Measurements from ENCODE around the gene ABCA2. TPM values are rescaled to one million over a fixed set of nuclear protein-coding genes. Genes with fewer than 3 reads are reported as not detected.

The ABCA2 gene, protein sequence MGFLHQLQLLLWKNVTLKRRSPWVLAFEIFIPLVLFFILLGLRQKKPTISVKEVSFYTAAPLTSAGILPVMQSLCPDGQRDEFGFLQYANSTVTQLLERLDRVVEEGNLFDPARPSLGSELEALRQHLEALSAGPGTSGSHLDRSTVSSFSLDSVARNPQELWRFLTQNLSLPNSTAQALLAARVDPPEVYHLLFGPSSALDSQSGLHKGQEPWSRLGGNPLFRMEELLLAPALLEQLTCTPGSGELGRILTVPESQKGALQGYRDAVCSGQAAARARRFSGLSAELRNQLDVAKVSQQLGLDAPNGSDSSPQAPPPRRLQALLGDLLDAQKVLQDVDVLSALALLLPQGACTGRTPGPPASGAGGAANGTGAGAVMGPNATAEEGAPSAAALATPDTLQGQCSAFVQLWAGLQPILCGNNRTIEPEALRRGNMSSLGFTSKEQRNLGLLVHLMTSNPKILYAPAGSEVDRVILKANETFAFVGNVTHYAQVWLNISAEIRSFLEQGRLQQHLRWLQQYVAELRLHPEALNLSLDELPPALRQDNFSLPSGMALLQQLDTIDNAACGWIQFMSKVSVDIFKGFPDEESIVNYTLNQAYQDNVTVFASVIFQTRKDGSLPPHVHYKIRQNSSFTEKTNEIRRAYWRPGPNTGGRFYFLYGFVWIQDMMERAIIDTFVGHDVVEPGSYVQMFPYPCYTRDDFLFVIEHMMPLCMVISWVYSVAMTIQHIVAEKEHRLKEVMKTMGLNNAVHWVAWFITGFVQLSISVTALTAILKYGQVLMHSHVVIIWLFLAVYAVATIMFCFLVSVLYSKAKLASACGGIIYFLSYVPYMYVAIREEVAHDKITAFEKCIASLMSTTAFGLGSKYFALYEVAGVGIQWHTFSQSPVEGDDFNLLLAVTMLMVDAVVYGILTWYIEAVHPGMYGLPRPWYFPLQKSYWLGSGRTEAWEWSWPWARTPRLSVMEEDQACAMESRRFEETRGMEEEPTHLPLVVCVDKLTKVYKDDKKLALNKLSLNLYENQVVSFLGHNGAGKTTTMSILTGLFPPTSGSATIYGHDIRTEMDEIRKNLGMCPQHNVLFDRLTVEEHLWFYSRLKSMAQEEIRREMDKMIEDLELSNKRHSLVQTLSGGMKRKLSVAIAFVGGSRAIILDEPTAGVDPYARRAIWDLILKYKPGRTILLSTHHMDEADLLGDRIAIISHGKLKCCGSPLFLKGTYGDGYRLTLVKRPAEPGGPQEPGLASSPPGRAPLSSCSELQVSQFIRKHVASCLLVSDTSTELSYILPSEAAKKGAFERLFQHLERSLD (N-terminal part only)
- total RNA-seq (10 to 100 TPM; 46.8 to 52.0 TPM), polyA plus RNA-seq (ENCODE audit: insufficient read length in 2 of 2) (100 to 1,000 TPM; 139 to 151 TPM)
- long read RNA-seq, donor 1, transcript ABCA2-211 (4 exons, 886 nt), result major isoform, 5 of 22 reads
- long read RNA-seq, donor 1, partial matches to known transcripts, result 16 of 22 reads
- long read RNA-seq, donor 1, other reads (novel, unspliced or antisense), result 0 of 22 reads
- long read RNA-seq, donor 2, partial matches to known transcripts, result 5 of 5 reads
- long read RNA-seq, donor 2, other reads (novel, unspliced or antisense), result 0 of 5 reads
- long read RNA-seq, donor 3, partial matches to known transcripts, result 0 of 10 reads
- long read RNA-seq, donor 3, other reads (novel, unspliced or antisense), result 6 of 10 reads
- long read RNA-seq, donor 4, result 0 reads

DNA sequence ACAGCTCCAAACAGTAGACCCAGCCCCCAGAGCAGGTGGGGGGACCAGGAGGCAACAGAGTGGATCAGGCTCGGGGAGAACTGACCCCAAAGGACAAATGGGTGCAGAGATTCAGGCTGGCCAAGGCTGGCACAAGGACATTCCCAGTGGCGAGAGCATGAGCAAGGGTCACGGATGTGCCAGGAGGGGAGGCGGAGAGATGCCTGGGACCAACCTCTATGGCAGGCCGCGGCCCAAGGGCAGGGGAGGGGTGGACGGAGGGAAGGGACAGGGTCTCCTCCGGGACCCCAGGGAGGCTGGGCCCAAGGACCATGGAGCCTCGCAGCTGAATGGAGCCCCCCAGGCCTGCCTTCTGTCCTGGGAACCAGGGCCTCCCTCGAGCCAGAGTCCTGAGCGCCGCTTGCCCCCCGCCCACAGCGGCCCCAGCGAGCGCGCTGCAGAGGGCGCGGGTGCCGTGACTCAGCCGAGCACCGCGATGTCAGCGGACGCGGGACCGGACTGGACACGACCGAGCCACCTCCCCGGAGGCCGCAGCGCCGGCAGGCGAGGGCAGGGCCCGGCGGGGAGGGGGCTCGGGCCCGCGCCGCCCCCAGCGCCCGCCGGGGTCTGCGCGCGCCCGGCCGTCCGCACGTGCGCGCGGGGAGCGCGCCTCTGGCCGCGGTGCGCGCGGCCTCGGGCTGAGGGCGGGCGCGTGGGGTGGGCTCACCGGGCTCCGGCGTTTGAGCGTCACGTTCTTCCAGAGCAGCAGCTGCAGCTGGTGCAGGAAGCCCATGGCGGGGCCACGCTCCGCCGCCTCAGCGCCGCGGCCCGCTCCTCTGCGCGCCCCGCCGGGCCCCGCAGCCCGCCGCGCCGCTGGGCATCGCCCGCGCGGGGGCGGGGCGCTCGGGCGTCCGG, at the start of gene ABCA2:
Gene ABCA2 (minus strand): TSS at position 869 of the 894 bp plus-strand sequence. CDS start 97 bp downstream, at position 772.
- Histone ChIP-seq H3K27me3 (ENCODE audit: control insufficient read depth, insufficient read depth, low read length) (no peaks in the 10 kb centered on the region), H3K27ac (ENCODE audit: low read depth, low read length) (peak within 1 kb of the TSS; percentile 94), H3K36me3 (ENCODE audit: control insufficient read depth, insufficient read depth, low read length) (peaks cover 39% of the 10 kb centered on the region), H3K4me3 (ENCODE audit: low read depth, low read length) (peak within 1 kb of the TSS; percentile 65), H3K4me1 (ENCODE audit: control insufficient read depth, insufficient read depth, low read length) (peaks cover 63% of the 10 kb centered on the region), H3K9me3 (ENCODE audit: control insufficient read depth, insufficient read depth, low read length) (no peaks in the 10 kb centered on the region)
- 2% methylated on average over 95 of the region's 95 CpGs for WGBS (ENCODE audit: insufficient coverage)
- DNase-seq (ENCODE audit: low read depth in 4 of 6, low spot score in 6 of 6), result no peak

DNA sequence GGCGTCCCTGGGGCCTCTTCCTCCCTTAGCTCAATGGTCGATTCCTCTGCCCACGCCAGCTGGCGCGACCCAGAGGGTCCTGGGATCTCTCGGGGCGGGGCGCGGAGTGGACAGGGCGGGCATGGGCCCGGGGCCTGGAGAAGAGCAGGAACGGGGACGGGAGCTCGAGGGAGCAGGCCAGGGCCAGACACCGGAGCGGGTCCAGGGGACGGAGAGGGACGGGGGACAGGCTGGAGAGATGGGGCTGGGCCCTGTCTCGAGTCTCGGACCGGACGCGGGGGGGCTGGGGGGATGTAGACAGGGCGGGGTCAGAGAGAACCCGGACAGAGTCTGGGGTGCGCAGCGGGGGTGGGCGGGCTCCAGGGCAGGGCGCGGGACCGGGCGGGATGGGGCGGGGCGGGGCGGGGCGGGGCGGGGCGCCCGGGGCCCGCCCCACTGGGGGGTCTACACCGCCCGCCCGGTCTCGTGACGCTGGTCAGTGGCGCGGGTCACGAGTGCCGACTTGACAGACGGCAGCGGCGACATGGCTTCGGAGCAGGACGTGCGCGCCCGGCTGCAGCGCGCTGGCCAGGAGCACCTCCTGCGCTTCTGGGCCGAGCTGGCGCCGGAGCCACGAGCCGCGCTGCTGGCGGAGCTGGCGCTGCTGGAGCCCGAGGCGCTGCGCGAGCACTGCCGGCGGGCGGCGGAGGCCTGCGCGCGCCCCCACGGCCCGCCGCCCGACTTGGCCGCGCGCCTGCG, 49.1 kb upstream of the ABCA2 start, which contains the start of gene UAP1L1:
Gene UAP1L1 (plus strand): TSS at position 508 of the 738 bp plus-strand sequence. CDS start 16 bp downstream, at position 524.
- Histone ChIP-seq H3K27ac (ENCODE audit: low read depth, low read length) (no peak within 1 kb of the TSS), H3K4me1 (ENCODE audit: control insufficient read depth, insufficient read depth, low read length) (peaks cover 26% of the 10 kb centered on the region), H3K4me3 (ENCODE audit: low read depth, low read length) (peak within 1 kb of the TSS; percentile 38), H3K36me3 (ENCODE audit: control insufficient read depth, insufficient read depth, low read length) (peaks cover 18% of the 10 kb centered on the region), H3K9me3 (ENCODE audit: control insufficient read depth, insufficient read depth, low read length) (no peaks in the 10 kb centered on the region), H3K27me3 (ENCODE audit: control insufficient read depth, insufficient read depth, low read length) (peaks cover 47% of the 10 kb centered on the region)
- under 1% methylated on average over 80 of the region's 87 CpGs for WGBS (ENCODE audit: insufficient coverage)
- DNase-seq (ENCODE audit: low read depth in 4 of 6, low spot score in 6 of 6), result peak in 2 of 6 donors; percentile 28 to 57

DNA sequence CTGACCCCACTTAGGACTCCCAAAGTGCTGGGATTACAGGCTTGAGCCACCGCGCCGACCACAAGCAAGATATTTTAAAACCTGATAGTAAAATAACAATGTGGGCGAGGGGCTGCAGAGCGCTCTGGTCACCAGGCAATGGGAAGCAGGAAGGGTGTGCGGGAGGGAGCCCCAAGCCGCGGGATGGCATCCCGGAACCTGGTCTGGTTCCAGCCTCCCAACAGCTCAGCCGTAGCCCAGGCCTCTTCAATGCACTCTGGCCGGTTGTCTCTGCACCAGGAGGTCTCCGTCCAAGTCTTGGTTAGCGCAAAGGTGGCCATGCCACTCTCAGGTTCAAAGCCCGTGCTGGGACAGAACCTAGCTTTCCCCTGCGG, 48.6 kb upstream of the ABCA2 start:
- Histone ChIP-seq H3K36me3 (ENCODE audit: control insufficient read depth, insufficient read depth, low read length) (peaks cover 16% of the 10 kb centered on the region), H3K4me3 (ENCODE audit: low read depth, low read length) (no peak overlapping the region), H3K27ac (ENCODE audit: low read depth, low read length) (no peak overlapping the region), H3K27me3 (ENCODE audit: control insufficient read depth, insufficient read depth, low read length) (peaks cover 42% of the 10 kb centered on the region), H3K9me3 (ENCODE audit: control insufficient read depth, insufficient read depth, low read length) (no peaks in the 10 kb centered on the region), H3K4me1 (ENCODE audit: control insufficient read depth, insufficient read depth, low read length) (peaks cover 31% of the 10 kb centered on the region)
- WGBS (ENCODE audit: insufficient coverage), result 34% methylated on average over 15 of the region's 15 CpGs
- DNase-seq (ENCODE audit: low read depth in 4 of 6, low spot score in 6 of 6), result no peak

DNA sequence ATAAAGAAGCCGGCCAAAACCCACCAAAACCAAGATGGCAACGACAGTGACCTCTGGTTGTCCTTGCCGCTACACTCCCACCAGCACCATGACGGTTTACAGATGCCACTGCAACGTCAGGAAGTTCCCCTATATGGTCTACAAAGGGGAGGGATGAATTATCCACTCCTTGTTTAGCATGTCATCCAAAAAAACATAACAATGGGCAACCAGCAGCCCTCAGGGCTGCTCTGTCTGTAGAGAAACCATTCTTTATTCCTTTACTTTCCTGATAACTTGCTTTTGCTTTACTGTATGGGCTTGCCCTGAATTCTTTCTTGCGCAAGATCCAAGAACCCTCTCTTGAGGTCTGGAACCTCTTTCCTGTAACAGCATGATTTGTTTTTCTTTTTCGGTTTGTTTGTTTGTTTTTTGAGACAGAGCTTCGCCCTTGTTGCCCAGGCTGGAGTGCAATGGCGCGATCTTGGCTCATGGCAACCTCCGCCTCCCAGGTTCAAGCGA, 47.3 kb upstream of the ABCA2 start:
- H3K9me3 ChIP-seq (ENCODE audit: control insufficient read depth, insufficient read depth, low read length), result no peaks in the 10 kb centered on the region
- 87% methylated on average over 3 of the region's 12 CpGs for WGBS (ENCODE audit: insufficient coverage)
- H3K27me3 ChIP-seq (ENCODE audit: control insufficient read depth, insufficient read depth, low read length), result peaks cover 36% of the 10 kb centered on the region
- DNase-seq (ENCODE audit: low read depth in 4 of 6, low spot score in 6 of 6), result no peak
- peaks cover 9% of the 10 kb centered on the region for H3K36me3 ChIP-seq (ENCODE audit: control insufficient read depth, insufficient read depth, low read length)
- H3K4me3 ChIP-seq (ENCODE audit: low read depth, low read length), result no peak overlapping the region
- H3K4me1 ChIP-seq (ENCODE audit: control insufficient read depth, insufficient read depth, low read length), result peaks cover 44% of the 10 kb centered on the region
- no peak overlapping the region for H3K27ac ChIP-seq (ENCODE audit: low read depth, low read length)

DNA sequence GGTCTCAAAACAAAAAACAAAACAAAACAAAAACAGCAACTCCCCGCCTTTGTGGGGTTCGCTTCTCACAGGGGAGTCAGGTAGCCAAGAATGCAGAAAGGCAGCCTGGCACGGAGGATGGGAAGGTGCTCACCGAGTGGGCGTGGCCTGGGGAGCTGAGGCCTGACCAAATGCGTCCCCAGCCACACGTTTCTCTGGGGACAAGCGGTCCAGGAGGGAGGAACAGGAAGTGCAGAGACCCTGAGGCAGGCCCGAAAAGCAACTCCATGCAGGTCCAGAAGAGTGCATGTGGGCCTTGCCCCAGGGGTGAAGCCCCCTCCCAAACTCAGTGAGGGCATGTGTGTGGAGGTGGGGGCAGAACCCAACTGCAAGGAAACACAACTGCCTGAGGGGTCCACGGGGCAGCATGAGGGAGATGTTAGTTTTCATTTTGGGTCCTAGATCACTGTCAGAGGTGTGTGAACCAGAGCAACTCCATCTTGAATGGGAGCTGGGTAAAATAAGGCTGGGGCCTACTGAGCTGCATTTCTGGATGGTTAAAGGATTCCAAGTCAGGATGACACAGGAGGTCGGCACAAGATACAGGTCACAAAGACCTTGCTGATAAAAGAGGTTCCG, 46.7 kb upstream of the ABCA2 start:
- peaks cover 44% of the 10 kb centered on the region for H3K4me1 ChIP-seq (ENCODE audit: control insufficient read depth, insufficient read depth, low read length)
- no peak overlapping the region for H3K4me3 ChIP-seq (ENCODE audit: low read depth, low read length)
- H3K27me3 ChIP-seq (ENCODE audit: control insufficient read depth, insufficient read depth, low read length), result peaks cover 30% of the 10 kb centered on the region
- no peaks in the 10 kb centered on the region for H3K9me3 ChIP-seq (ENCODE audit: control insufficient read depth, insufficient read depth, low read length)
- DNase-seq (ENCODE audit: low read depth in 4 of 6, low spot score in 6 of 6), result no peak
- H3K27ac ChIP-seq (ENCODE audit: low read depth, low read length), result no peak overlapping the region
- H3K36me3 ChIP-seq (ENCODE audit: control insufficient read depth, insufficient read depth, low read length), result peaks cover 5% of the 10 kb centered on the region
- 71% methylated on average over 12 of the region's 12 CpGs for WGBS (ENCODE audit: insufficient coverage)

DNA sequence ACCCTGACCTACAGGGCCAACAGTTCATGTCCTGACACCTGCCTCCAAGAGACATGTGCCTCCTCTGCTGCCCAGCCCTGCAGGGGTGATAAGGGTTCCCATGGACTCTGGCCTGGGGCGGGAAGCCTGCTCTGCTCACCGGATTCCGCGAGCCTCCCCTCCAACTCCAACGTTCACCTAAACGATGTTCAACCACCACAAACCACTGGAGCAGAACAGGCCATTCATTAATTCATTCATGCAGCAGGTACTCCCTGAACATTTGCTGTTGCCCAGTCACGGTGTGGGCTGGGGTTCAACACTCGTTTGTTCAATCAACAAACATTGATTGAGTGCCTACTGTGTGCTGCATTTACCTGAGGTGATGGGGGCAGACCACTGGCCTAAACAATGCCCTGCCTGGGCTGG, 46.0 kb upstream of the ABCA2 start:
- peaks cover 27% of the 10 kb centered on the region for H3K27me3 ChIP-seq (ENCODE audit: control insufficient read depth, insufficient read depth, low read length)
- no peak for DNase-seq (ENCODE audit: low read depth in 4 of 6, low spot score in 6 of 6)
- 91% methylated on average over 8 of the region's 8 CpGs for WGBS (ENCODE audit: insufficient coverage)

DNA sequence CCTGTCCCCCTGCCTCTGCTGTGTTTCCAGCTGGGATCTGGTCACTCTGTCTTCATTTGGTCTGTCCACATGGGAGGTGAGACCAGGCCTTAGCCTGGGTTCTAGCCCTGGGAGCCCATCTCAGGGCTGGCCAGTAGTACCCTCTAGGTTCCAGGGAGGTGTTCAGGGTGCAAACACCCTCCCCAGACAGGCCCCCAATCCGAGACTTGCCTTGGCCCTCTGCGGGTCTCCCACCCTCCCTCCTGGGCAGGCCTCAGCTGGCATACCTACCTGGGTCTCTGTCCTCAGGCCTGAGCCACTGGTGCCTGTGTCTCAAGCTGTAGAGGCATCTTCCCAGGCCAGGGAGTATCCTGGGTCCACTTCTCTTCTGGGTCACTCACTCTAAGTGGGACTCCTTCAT, 43.2 kb upstream of the ABCA2 start:
- Histone ChIP-seq H3K4me3 (ENCODE audit: low read depth, low read length) (no peak overlapping the region), H3K27ac (ENCODE audit: low read depth, low read length) (peak overlapping the region; percentile 91), H3K4me1 (ENCODE audit: control insufficient read depth, insufficient read depth, low read length) (peaks cover 40% of the 10 kb centered on the region), H3K9me3 (ENCODE audit: control insufficient read depth, insufficient read depth, low read length) (no peaks in the 10 kb centered on the region), H3K27me3 (ENCODE audit: control insufficient read depth, insufficient read depth, low read length) (peaks cover 6% of the 10 kb centered on the region), H3K36me3 (ENCODE audit: control insufficient read depth, insufficient read depth, low read length) (peaks cover 9% of the 10 kb centered on the region)
- no peak for DNase-seq (ENCODE audit: low read depth in 4 of 6, low spot score in 6 of 6)
- WGBS (ENCODE audit: insufficient coverage), result 89% methylated on average over 2 of the region's 2 CpGs

More for the DNA sequence above, 46.0 kb upstream of the ABCA2 start:
- no peaks in the 10 kb centered on the region for H3K9me3 ChIP-seq (ENCODE audit: control insufficient read depth, insufficient read depth, low read length)
- no peaks in the 10 kb centered on the region for H3K36me3 ChIP-seq (ENCODE audit: control insufficient read depth, insufficient read depth, low read length)
- H3K4me1 ChIP-seq (ENCODE audit: control insufficient read depth, insufficient read depth, low read length), result peaks cover 47% of the 10 kb centered on the region
- no peak overlapping the region for H3K4me3 ChIP-seq (ENCODE audit: low read depth, low read length)
- H3K27ac ChIP-seq (ENCODE audit: low read depth, low read length), result no peak overlapping the region
